SK-N-SH (cell line): Measurements from ENCODE around the gene CCDC149. TPM values are rescaled to one million over a fixed set of nuclear protein-coding genes. Genes with fewer than 3 reads are reported as not detected.

ENCODE experiments used
- CTCF ChIA-PET: fragments of 300-600, 350-600 bp; formaldehyde crosslinking; extraction: SDS; loops from one replicate; lab custom pipeline; 2021; lab: Yijun Ruan, JAX
- POLR2A ChIA-PET: fragments of 350-600 bp; sonication (Branson Sonifier 250); formaldehyde crosslinking; extraction: SDS; loops from one replicate; lab custom pipeline; 2020; ENCODE audit warnings: antibody characterized with exemption, inconsistent platforms; lab: Yijun Ruan, JAX
- DNase-seq: peaks from one replicate; pipeline ENCODE4 v3.0.0; 2012
- H2AFZ ChIP-seq: fragments of 200-600 bp; sonication (generic); 2 replicates; pipeline ENCODE4 v1.8.1; 2016; ENCODE audit warnings: antibody characterized with exemption, mild to moderate bottlenecking, low read depth
- H3F3A ChIP-seq: fragments of 200-600 bp; sonication (generic); replicated peaks from 2 replicates; pipeline ENCODE3; 2016; ENCODE audit warnings: antibody characterized with exemption, mild to moderate bottlenecking; ENCODE audit not compliant: insufficient read depth
- H3K27ac ChIP-seq, 2 experiments: fragments of 200-500 bp in 1 of 2; fragments of 200-600 bp in 1 of 2; sonication (Bioruptor generic) in 1 of 2; sonication (generic), shearing (Covaris generic) in 1 of 2; 2 replicates each; pipeline versions ENCODE4 v1.5.1 to v1.6.1; 2014 to 2016; ENCODE audit warnings: low read depth in 2 of 2, inconsistent platforms in 1 of 2, low read length in 1 of 2, mild to moderate bottlenecking in 1 of 2, mixed read lengths in 1 of 2
- H3K27me3 ChIP-seq: fragments of 200-600 bp; sonication (generic), shearing (Covaris generic); 2 replicates; pipeline ENCODE4 v1.6.1; 2016; ENCODE audit warnings: mixed run types; ENCODE audit not compliant: insufficient read depth
- H3K36me3 ChIP-seq, 2 experiments: fragments of 200-500 bp in 1 of 2; fragments of 200-600 bp in 1 of 2; sonication (Bioruptor generic) in 1 of 2; sonication (generic) in 1 of 2; replicated peaks in 1 of 2; 2 replicates each; pipeline versions ENCODE3 to v1.5.1; 2014 to 2016; ENCODE audit warnings: low read length in 1 of 2, mild to moderate bottlenecking in 1 of 2; ENCODE audit not compliant: insufficient read depth in 2 of 2, control insufficient read depth in 1 of 2
- H3K4me1 ChIP-seq, 2 experiments: fragments of 200-500 bp in 1 of 2; fragments of 200-600 bp in 1 of 2; sonication (Bioruptor generic) in 1 of 2; sonication (generic), shearing (Covaris generic) in 1 of 2; 2 replicates each; pipeline versions ENCODE4 v1.5.1 to v1.6.1; 2014 to 2016; ENCODE audit warnings: low read depth in 1 of 2, low read length in 1 of 2, mixed run types in 1 of 2; ENCODE audit not compliant: insufficient read depth in 2 of 2, control insufficient read depth in 1 of 2
- H3K4me2 ChIP-seq: fragments of 200-600 bp; sonication (generic), shearing (Covaris generic); 2 replicates; pipeline ENCODE4 v1.6.1; 2017; ENCODE audit warnings: mixed run types
- H3K4me3 ChIP-seq, 2 experiments: fragments of 200-500 bp in 1 of 2; fragments of 200-600 bp in 1 of 2; sonication (Bioruptor generic) in 1 of 2; sonication (generic), shearing (Covaris generic) in 1 of 2; 2 replicates each; pipeline versions ENCODE4 v1.5.1 to v1.8.1; 2014 to 2016; ENCODE audit warnings: low read depth in 2 of 2, inconsistent platforms in 1 of 2, low read length in 1 of 2, mild to moderate bottlenecking in 1 of 2, mixed read lengths in 1 of 2, moderate library complexity in 1 of 2
- H3K79me2 ChIP-seq: fragments of 200-600 bp; sonication (generic); 2 replicates; pipeline ENCODE4 v1.8.1; 2017; ENCODE audit warnings: mild to moderate bottlenecking; ENCODE audit not compliant: insufficient read depth
- H3K9ac ChIP-seq: fragments of 200-600 bp; sonication (generic); 2 replicates; pipeline ENCODE4 v1.6.1; 2017; ENCODE audit warnings: mixed run types
- H3K9me2 ChIP-seq: fragments of 200-600 bp; sonication (generic); 2 replicates; pipeline ENCODE4 v1.6.1; 2017; ENCODE audit warnings: mixed run types
- H3K9me3 ChIP-seq: fragments of 200-600 bp; sonication (generic); 2 replicates; pipeline ENCODE4 v1.6.1; 2017; ENCODE audit warnings: mixed run types, mild to moderate bottlenecking, moderate library complexity
- H4K20me1 ChIP-seq: fragments of 200-600 bp; sonication (generic); 2 replicates; pipeline ENCODE4 v1.6.1; 2017; ENCODE audit warnings: mild to moderate bottlenecking, mixed run types; ENCODE audit not compliant: insufficient read depth
- CHD2 ChIP-seq: fragments of 150-350 bp; IDR thresholded peaks from 2 replicates; pipeline ENCODE4 v1.6.1; 2018; ENCODE audit warnings: low read length; ENCODE audit not compliant: partially characterized antibody
- CTCF ChIP-seq: fragments of 200-600 bp; sonication (generic); IDR thresholded peaks from 2 replicates; pipeline ENCODE4 v1.6.1; 2017; ENCODE audit warnings: antibody characterized with exemption, mild to moderate bottlenecking, moderate library complexity
- EP300 ChIP-seq, 2 experiments: IDR thresholded peaks; 2 replicates each; pipeline versions ENCODE4 v1.4.0 to v1.6.1; 2012; ENCODE audit warnings: borderline replicate concordance in 1 of 2, low read depth in 1 of 2, low read length in 1 of 2
- FOXM1 ChIP-seq: IDR thresholded peaks from 2 replicates; pipeline ENCODE4 v1.4.0; 2012; ENCODE audit warnings: low read depth, mild to moderate bottlenecking
- JUND ChIP-seq: IDR thresholded peaks from 2 replicates; pipeline ENCODE4 v1.4.0; 2012
- MAX ChIP-seq: IDR thresholded peaks from 2 replicates; pipeline ENCODE4 v1.4.0; 2012; ENCODE audit warnings: low read depth
- MXI1 ChIP-seq: IDR thresholded peaks from 2 replicates; pipeline ENCODE4 v1.6.1; 2012; ENCODE audit warnings: mild to moderate bottlenecking, low read depth, low read length, improper control_type of control experiment
- NRF1 ChIP-seq: IDR thresholded peaks from 2 replicates; pipeline ENCODE4 v1.6.1; 2012; ENCODE audit warnings: low read depth, mild to moderate bottlenecking, low read length
- REST ChIP-seq: IDR thresholded peaks from 2 replicates; pipeline ENCODE4 v1.6.1; 2012; ENCODE audit warnings: mild to moderate bottlenecking, low read depth, low read length, moderate library complexity
- RFX5 ChIP-seq: IDR thresholded peaks from 2 replicates; pipeline ENCODE4 v1.6.1; 2012; ENCODE audit warnings: mild to moderate bottlenecking, improper control_type of control experiment, low read length
- RXRA ChIP-seq: IDR thresholded peaks from 2 replicates; pipeline ENCODE4 v1.4.0; 2012; ENCODE audit warnings: low read depth, mild to moderate bottlenecking, borderline replicate concordance
- SMC3 ChIP-seq: IDR thresholded peaks from 2 replicates; pipeline ENCODE4 v1.6.1; 2012; ENCODE audit warnings: low read depth, low read length, improper control_type of control experiment
- TCF12 ChIP-seq: IDR thresholded peaks from 2 replicates; pipeline ENCODE4 v1.4.0; 2012
- TEAD4 ChIP-seq: IDR thresholded peaks from 2 replicates; pipeline ENCODE4 v1.4.0; 2012; ENCODE audit warnings: mild to moderate bottlenecking, borderline replicate concordance; ENCODE audit not compliant: insufficient read depth
- WGBS: methylation state at CpG from one replicate; pipeline ENCODE4 v1.1.6; 2017; ENCODE audit warnings: low lambda C conversion rate; 5-methylcytosine and 5-hydroxymethylcytosine counted together
- polyA plus RNA-seq, 3 experiments: library from polyadenylated mRNA; depleted of rRNA; stranded (reverse); fragments of >200 nt; gene quantifications; 2 replicates each; pipeline ENCODE4 v1.2.3, GENCODE V29; 2012

The CCDC149 gene
- polyA plus RNA-seq, 1 of the 3 experiments (the other 2 are of a cell fraction), result 5.5 TPM

GRCh38 chr4:24806206-24806990 is 106.4 kb downstream of the CCDC149 start:
- CTCF ChIA-PET, result no interaction called here
- H3K36me3 ChIP-seq, result no peaks in the 10 kb centered on the region
- no peaks in the 10 kb centered on the region for H3K27me3 ChIP-seq
- H3K79me2 ChIP-seq, result no peaks in the 10 kb centered on the region
- 77% methylated on average over 11 of the region's 11 CpGs for WGBS
- no peak overlapping the region for H3K27ac ChIP-seq
- POLR2A ChIA-PET, result no interaction called here
- no peaks in the 10 kb centered on the region for H3K9me2 ChIP-seq
- no peak overlapping the region for H2AFZ ChIP-seq
- no peaks in the 10 kb centered on the region for H3K9me3 ChIP-seq
- no peaks in the 10 kb centered on the region for H4K20me1 ChIP-seq
- TF ChIP-seq TEAD4 (no peak), FOXM1 (no peak), MXI1 (no peak), JUND (no peak), RXRA (no peak), CHD2 (no peak), REST (no peak), RFX5 (no peak), NRF1 (no peak), EP300 (IDR thresholded peaks at IDR 0.05; ENCODE audit: borderline replicate concordance in 1 of 2, low read depth in 1 of 2, low read length in 1 of 2) (no peak), SMC3 (no peak), TCF12 (no peak), MAX (no peak), CTCF (no peak)
- H3K9ac ChIP-seq, result no peak overlapping the region
- H3K4me2 ChIP-seq, result no peak overlapping the region
- H3K4me1 ChIP-seq, result no peaks in the 10 kb centered on the region
- no peak overlapping the region for H3K4me3 ChIP-seq
- no peak for DNase-seq
- H3F3A ChIP-seq, result no peaks in the 10 kb centered on the region
